Activated B cell treated with CpG ODN at 0.5 μM for 24 hours (primary cell): ENCODE data around the gene RNF145. TPM values are rescaled to one million over a fixed set of nuclear protein-coding genes. Genes with fewer than 3 reads are reported as not detected.

Experiments used
- ATAC-seq: fragments of 200-7000 bp; cut with Tn5 transposase; one replicate; pipeline ENCODE4 v1.10.0; 2021; ENCODE audit warnings: low read depth, mild to moderate bottlenecking, moderate library complexity
- CTCF ChIA-PET: fragments of 350-600 bp; sonication (Branson Sonifier 250); formaldehyde crosslinking; loops from one replicate; lab custom pipeline; 2021; ENCODE audit warnings: antibody characterized with exemption; lab: Charles Lee
- POLR2A ChIA-PET: fragments of 350-600 bp; sonication (Branson Sonifier 250); formaldehyde crosslinking; loops from one replicate; lab custom pipeline; 2021; ENCODE audit warnings: antibody characterized with exemption; lab: Charles Lee
- DNase-seq: peaks from one replicate; pipeline ENCODE4 v3.0.0; 2022
- H3K27ac Mint-ChIP-seq: one replicate; pipeline ENCODE4 v1.8.0; 2020; ENCODE audit warnings: mixed read lengths
- H3K27me3 Mint-ChIP-seq: one replicate; pipeline ENCODE4 v1.8.0; 2021; ENCODE audit warnings: mixed read lengths
- H3K36me3 Mint-ChIP-seq: one replicate; pipeline ENCODE4 v1.8.0; 2021; ENCODE audit warnings: low read depth, mixed read lengths
- H3K4me1 Mint-ChIP-seq: one replicate; pipeline ENCODE4 v1.8.0; 2021; ENCODE audit warnings: mixed read lengths
- H3K4me3 Mint-ChIP-seq: one replicate; pipeline ENCODE4 v1.8.0; 2020; ENCODE audit warnings: mild to moderate bottlenecking, mixed read lengths
- H3K9me3 Mint-ChIP-seq: one replicate; pipeline ENCODE4 v1.8.0; 2020; ENCODE audit warnings: mixed read lengths
- intact Hi-C: fragments of 100-400 bp; cut with micrococcal nuclease; formaldehyde crosslinking; loops from one replicate; pipeline ENCODE4 v1.15.1; 2024
- total RNA-seq: library from RNA; stranded (reverse); gene quantifications from 2 replicates; pipeline ENCODE4 v1.2.3, GENCODE V29; 2022
- TF ChIP-seq, protein P1 (sequence below): fragments of 200-600 bp; IDR thresholded peaks from one replicate; pipeline ENCODE4 v1.8.0; 2022; ENCODE audit warnings: antibody characterized with exemption, mild to moderate bottlenecking

Gene RNF145
- total RNA-seq, 1 donor from 2014 or later, result 66.1 TPM

DNA sequence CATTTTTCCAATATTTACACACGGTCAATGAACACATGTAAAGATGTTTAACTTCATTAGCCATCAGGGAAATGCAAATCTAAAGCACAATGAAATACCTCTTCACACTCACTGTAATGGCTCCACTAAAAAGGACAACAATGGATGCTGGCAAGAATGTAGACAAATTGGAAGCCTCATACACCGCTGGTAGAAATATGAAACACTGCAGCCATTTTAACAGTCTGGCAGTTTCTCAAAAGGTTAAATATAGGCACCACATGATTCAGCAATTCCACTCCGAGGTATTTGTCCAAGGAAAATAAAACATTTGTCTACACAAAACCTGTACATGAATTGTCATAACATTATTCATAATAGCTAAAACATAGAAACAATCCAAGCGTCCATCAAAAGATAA lies 20.0 kb downstream of the RNF145 start:
- intact Hi-C loops, result no loop called here
- ATAC-seq (no peak), DNase-seq (no peak)
- Mint-ChIP-seq H3K36me3 (peaks cover 70% of the 10 kb centered on the region), H3K9me3 (no peaks in the 10 kb centered on the region), H3K27me3 (no peaks in the 10 kb centered on the region), H3K4me1 (peaks cover 51% of the 10 kb centered on the region), H3K4me3 (no peak overlapping the region), H3K27ac (no peak overlapping the region)
- TF ChIP-seq, protein P1, sequence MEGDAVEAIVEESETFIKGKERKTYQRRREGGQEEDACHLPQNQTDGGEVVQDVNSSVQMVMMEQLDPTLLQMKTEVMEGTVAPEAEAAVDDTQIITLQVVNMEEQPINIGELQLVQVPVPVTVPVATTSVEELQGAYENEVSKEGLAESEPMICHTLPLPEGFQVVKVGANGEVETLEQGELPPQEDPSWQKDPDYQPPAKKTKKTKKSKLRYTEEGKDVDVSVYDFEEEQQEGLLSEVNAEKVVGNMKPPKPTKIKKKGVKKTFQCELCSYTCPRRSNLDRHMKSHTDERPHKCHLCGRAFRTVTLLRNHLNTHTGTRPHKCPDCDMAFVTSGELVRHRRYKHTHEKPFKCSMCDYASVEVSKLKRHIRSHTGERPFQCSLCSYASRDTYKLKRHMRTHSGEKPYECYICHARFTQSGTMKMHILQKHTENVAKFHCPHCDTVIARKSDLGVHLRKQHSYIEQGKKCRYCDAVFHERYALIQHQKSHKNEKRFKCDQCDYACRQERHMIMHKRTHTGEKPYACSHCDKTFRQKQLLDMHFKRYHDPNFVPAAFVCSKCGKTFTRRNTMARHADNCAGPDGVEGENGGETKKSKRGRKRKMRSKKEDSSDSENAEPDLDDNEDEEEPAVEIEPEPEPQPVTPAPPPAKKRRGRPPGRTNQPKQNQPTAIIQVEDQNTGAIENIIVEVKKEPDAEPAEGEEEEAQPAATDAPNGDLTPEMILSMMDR, result no peak
- CTCF ChIA-PET, result interaction anchor here (0.7 to 1.0 kb wide), 2 partner anchors 9 to 33 kb away, joined by 3 to 4 read pairs; no protein-coding TSS in a partner anchor
- POLR2A ChIA-PET, result interaction anchor here (2.9 to 3.0 kb wide), 2 partner anchors 9 to 18 kb away, joined by 9 to 16 read pairs; no protein-coding TSS in a partner anchor

DNA sequence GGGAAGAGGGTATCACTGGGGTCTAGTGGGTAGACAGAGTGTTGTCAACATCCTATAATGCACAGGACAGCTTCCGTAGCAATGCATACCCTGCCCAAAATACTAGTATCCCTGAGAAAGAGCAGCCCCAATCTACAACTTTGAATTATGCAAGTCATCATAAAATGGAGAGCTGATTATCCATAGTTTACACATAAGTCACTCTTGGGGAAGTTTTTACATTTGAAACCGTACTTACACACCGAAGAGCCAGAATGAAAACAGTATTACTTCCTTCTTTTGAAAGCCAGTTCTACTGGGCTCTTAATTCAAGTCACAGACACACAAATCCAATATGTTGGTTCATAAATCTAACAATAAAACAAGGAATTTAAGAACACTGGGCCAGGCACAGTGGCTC lies 21.6 kb downstream of the RNF145 start:
- POLR2A ChIA-PET, result interaction anchor here (0.6 to 3.2 kb wide), 5 partner anchors 9 to 1321 kb away, joined by 3 to 16 read pairs (median 5); no protein-coding TSS in a partner anchor

DNA sequence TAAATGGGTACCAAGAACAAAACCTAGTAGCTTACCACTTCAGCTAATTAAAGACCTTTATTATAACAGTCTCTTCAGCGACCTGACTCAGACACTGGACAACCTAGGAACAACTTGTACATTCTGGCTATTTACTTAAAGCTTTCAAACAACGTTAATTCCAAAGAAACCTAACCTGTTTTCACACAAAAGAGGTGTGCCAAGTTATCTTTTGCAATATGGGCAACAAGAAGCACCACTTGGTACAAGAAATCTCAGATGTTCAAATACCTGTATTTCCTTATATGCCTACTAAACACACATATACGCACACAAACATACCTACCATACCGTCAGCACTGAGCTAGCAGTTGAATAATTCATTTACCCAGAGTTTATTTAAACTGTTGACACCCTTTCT lies 23.0 kb downstream of the RNF145 start:
- TF ChIP-seq, protein P1, result no peak
- no peak overlapping the region for H3K27ac Mint-ChIP-seq
- ATAC-seq (no peak), DNase-seq (no peak)
- no peaks in the 10 kb centered on the region for H3K9me3 Mint-ChIP-seq
- ChIA-PET POLR2A (interaction anchor here (1.4 to 3.2 kb wide), 3 partner anchors 12 to 76 kb away, joined by 3 to 16 read pairs (median 15); partner anchors contain the start of gene UBLCP1), CTCF (interaction anchor here (1.7 kb wide), 1 partner anchor 30 kb away, joined by 7 read pairs; no protein-coding TSS in a partner anchor)
- peaks cover 51% of the 10 kb centered on the region for H3K36me3 Mint-ChIP-seq
- H3K27me3 Mint-ChIP-seq, result no peaks in the 10 kb centered on the region
- H3K4me3 Mint-ChIP-seq, result no peak overlapping the region
- H3K4me1 Mint-ChIP-seq, result peaks cover 66% of the 10 kb centered on the region
- intact Hi-C loops, result no loop called here

More for the DNA sequence above, 21.6 kb downstream of the RNF145 start:
- intact Hi-C loops, result no loop called here
- peaks cover 59% of the 10 kb centered on the region for H3K36me3 Mint-ChIP-seq
- TF ChIP-seq, protein P1, result no peak
- peak overlapping the region; percentile 83 for H3K27ac Mint-ChIP-seq
- no peaks in the 10 kb centered on the region for H3K9me3 Mint-ChIP-seq
- peak overlapping the region; percentile 35 for H3K4me3 Mint-ChIP-seq
- H3K27me3 Mint-ChIP-seq, result no peaks in the 10 kb centered on the region
- peaks cover 60% of the 10 kb centered on the region for H3K4me1 Mint-ChIP-seq
- ATAC-seq, result peak; percentile 62
- DNase-seq, result no peak
- CTCF ChIA-PET, result no interaction called here

DNA sequence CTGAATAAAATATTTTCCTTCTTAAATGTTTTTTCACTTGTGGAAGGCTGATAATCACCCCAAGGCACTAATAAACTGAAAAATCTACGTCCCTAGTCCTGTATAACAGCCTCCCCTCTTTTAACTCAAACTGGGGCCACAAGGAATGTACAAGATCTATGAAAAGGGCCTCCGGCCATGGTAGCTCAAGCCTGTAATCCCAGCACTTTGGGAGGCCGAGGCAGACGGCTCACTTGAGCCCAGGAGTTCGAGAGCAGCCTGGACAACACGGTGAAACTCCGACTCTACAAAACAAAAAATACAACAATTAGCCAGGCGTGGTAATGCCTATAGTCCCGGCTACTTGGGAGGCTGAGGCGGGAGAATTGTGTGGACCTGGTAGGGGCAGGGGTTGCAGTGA lies 23.6 kb downstream of the RNF145 start:
- no peak for ATAC-seq
- CTCF ChIA-PET, result interaction anchor here (1.7 kb wide), 1 partner anchor 29 kb away, joined by 7 read pairs; no protein-coding TSS in a partner anchor
- intact Hi-C loops, result loop anchor here (1.0 kb wide), 2 partner anchors 13 to 22 kb away; no protein-coding TSS in a partner anchor
- peaks cover 50% of the 10 kb centered on the region for H3K36me3 Mint-ChIP-seq
- no peaks in the 10 kb centered on the region for H3K27me3 Mint-ChIP-seq
- no peaks in the 10 kb centered on the region for H3K9me3 Mint-ChIP-seq
- H3K27ac Mint-ChIP-seq, result peak overlapping the region; percentile 30
- peaks cover 67% of the 10 kb centered on the region for H3K4me1 Mint-ChIP-seq
- H3K4me3 Mint-ChIP-seq, result no peak overlapping the region
- no peak for DNase-seq
- TF ChIP-seq, protein P1, result no peak
- POLR2A ChIA-PET, result interaction anchor here (1.3 to 3.2 kb wide), 4 partner anchors 12 to 77 kb away, joined by 3 to 15 read pairs (median 7); partner anchors contain the start of gene UBLCP1

DNA sequence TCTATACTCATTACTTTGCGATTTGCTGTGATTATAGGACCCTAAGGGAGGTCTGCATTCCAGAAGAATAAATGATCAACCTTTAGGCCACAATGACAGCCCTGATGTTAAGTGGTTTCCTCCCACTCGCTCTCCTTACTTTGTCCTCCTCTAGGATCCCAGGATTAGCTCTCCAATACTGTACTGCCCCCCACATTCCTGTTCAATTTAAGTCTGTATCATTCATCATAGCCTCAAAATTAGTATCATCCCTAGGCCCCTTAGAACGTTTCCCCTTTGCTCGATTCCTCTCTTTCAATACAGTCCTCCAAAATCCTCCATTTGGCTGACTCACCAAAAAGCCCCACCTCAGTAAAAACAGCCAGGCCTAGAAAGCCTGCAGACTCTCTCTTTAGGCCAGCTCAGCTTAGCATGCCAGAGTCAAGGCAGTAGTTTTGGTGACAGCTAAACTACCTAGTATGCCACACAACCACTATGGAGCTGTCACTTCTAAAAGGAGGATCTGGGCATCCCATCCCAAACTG lies 24.4 kb downstream of the RNF145 start:
- POLR2A ChIA-PET, result interaction anchor here (0.7 to 3.2 kb wide), 4 partner anchors 12 to 23 kb away, joined by 3 to 15 read pairs (median 7); no protein-coding TSS in a partner anchor
- intact Hi-C loops, result loop anchor here (1.0 kb wide), 2 partner anchors 13 to 22 kb away; no protein-coding TSS in a partner anchor
- no peaks in the 10 kb centered on the region for H3K9me3 Mint-ChIP-seq
- H3K27ac Mint-ChIP-seq, result peak overlapping the region; percentile 86
- TF ChIP-seq, protein P1, result no peak
- H3K4me3 Mint-ChIP-seq, result peak overlapping the region; percentile 53
- H3K27me3 Mint-ChIP-seq, result no peaks in the 10 kb centered on the region
- DNase-seq (no peak), ATAC-seq (peak; percentile 65)
- peaks cover 75% of the 10 kb centered on the region for H3K4me1 Mint-ChIP-seq
- H3K36me3 Mint-ChIP-seq, result peaks cover 49% of the 10 kb centered on the region
- CTCF ChIA-PET, result interaction anchor here (1.6 to 1.7 kb wide), 2 partner anchors 13 to 28 kb away, joined by 4 to 7 read pairs; no protein-coding TSS in a partner anchor
